Measurements from ENCODE around the gene OR51V1.
"Not testable (repeated sequence)": the region's sequence is repeated elsewhere in the genome, so short reads cannot be mapped to it uniquely, and the experiment has no call there.

OR51V1 gene

DNA sequence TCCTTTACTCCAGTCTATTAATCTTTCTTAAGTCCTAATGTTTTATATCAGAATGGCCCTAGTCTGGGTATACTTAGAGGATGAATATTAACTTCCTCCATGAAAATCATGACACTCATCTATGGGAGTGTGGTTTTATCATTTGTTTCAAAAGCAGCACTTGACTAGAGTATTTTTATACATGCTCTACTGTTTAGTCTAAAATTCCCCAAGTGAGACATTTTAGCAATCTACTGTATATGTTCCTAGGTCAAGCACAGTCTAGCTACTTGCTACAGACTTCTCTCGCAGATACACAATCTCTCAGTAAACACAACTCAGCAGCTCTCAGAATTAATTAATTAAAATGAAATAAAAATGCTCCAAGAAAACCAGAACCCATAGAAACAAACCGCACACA is 29.3 kb upstream of the OR51V1 start:
- no peak for DNase-seq

DNA sequence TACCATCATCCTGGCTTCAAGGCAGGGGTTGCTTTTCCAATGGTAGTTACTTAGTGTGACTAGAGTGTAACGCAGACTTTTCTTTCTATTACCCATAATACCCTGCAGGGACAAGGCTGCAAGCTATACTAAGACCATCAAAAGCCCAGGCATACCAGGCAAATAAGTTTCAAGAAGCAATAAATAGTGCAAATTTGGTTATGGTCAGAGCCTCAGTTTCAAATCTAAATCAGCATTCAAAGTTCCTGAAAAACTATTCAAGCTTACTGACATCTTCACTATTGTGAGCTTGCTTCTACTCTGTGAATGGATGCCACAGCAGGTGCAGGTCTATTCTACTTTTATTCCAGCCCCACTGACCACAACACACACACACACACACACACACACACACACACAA is 28.9 kb upstream of the OR51V1 start:
- no peak for DNase-seq

DNA sequence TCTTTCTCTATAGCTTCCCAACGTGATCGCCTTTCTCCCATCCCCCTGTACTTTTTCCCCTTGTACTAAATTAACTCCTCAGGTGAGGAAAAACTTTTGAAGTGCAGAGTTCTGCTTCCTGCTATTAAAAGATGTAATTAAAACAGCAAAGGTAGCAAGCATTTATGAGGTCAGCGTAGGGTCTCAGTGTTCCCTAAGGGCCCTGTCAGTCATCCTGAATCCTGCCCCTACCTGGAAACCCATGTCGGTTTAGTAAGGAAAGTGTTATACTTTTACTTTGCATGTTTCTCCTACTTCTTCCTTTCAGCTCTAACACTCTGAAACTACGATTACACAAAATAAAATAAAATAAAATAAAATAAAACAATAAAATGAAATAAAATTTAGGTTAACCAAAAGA is 27.6 kb upstream of the OR51V1 start:
- DNase-seq = no peak

DNA sequence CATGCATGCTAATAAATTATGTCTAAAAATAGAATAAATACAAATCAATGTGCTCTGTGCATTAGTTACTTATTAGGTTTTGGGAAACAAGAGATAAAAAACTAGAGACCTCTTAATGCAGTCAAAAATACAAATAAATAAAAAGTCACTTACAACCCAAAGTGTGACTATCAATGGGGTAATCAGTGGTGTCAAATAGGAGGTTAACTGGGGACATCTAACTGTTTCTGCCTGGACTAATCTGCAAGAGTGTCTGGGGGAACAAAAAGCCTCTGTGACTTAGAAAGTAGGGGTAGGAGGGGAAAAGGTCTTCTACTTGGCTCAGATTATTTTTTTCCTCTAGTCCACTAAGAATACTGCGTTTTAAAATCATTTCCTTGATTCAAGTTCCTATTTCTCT is 27.2 kb upstream of the OR51V1 start:
- DNase-seq = no peak

DNA sequence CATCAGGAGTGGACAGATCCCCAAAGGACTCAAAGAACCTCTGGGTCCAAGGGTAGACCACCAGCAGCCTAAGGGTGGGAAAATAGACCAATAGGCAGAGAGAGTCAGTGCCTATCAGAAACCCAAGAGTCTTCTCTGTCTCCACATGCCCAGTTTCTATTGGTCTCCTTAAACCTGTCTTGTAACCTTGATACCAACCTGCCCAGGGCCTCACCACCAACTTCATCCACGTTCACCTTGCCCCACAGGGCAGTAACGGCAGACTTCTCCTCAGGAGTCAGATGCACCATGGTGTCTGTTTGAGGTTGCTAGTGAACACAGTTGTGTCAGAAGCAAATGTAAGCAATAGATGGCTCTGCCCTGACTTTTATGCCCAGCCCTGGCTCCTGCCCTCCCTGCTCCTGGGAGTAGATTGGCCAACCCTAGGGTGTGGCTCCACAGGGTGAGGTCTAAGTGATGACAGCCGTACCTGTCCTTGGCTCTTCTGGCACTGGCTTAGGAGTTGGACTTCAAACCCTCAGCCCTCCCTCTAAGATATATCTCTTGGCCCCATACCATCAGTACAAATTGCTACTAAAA is 26.3 kb upstream of the OR51V1 start, which contains the start of gene HBB:
TSS of gene HBB (minus strand) at position 340 of the 579 bp plus-strand sequence. CDS start at position 290, 50 bp downstream.
- DNase-seq = no peak

DNA sequence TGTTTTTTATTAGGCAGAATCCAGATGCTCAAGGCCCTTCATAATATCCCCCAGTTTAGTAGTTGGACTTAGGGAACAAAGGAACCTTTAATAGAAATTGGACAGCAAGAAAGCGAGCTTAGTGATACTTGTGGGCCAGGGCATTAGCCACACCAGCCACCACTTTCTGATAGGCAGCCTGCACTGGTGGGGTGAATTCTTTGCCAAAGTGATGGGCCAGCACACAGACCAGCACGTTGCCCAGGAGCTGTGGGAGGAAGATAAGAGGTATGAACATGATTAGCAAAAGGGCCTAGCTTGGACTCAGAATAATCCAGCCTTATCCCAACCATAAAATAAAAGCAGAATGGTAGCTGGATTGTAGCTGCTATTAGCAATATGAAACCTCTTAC is 25.0 kb upstream of the OR51V1 start:
- no peak for DNase-seq

DNA sequence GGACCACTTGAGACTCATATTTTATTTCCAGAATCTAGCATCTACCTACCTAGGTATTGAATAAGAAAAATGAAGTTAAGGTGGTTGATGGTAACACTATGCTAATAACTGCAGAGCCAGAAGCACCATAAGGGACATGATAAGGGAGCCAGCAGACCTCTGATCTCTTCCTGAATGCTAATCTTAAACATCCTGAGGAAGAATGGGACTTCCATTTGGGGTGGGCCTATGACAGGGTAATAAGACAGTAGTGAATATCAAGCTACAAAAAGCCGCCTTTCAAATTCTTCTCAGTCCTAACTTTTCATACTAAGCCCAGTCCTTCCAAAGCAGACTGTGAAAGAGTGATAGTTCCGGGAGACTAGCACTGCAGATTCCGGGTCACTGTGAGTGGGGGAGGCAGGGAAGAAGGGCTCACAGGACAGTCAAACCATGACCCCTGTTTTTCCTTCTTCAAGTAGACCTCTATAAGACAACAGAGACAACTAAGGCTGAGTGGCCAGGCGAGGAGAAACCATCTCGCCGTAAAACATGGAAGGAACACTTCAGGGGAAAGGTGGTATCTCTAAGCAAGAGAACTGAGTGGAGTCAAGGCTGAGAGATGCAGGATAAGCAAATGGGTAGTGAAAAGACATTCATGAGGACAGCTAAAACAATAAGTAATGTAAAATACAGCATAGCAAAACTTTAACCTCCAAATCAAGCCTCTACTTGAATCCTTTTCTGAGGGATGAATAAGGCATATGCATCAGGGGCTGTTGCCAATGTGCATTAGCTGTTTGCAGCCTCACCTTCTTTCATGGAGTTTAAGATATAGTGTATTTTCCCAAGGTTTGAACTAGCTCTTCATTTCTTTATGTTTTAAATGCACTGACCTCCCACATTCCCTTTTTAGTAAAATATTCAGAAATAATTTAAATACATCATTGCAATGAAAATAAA is 24.3 kb upstream of the OR51V1 start:
- no peak for DNase-seq

DNA sequence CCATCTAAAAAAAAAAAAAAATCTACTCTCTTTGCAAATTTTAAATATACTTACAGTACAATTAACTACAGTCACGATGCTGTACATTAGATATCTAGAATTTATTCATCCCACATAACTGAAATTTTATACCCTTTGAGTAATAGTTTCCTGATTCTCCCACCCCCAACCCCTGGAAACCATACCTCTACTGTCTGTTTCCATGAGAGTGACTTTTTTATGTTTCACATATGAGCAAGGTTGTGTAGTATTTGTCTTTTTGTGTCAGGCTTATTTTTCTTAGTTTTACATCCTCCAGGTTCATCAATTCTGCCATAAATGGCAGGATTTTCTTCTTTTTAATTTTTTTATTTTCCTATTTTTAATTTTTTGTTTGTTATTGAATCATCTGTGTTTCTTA is 23.2 kb upstream of the OR51V1 start:
- DNase-seq = no peak

DNA sequence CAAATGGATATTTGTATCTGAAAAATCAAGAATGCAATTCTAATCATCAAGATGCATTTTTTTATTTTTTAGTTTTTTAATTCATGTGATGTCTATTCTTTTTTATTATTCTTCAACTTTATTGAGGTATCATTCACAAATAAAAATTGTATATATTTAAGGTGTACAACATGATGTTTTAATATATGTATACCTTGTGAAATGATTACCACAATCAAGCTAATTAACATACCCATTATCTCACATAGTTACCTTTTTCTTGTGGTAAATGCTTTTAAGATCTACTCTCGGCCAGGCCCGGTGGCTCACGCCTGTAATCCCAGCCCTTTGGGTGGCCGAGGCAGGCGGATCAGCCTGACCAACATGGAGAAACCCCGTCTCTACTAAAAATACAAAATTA is 22.7 kb upstream of the OR51V1 start:
- DNase-seq = no peak

DNA sequence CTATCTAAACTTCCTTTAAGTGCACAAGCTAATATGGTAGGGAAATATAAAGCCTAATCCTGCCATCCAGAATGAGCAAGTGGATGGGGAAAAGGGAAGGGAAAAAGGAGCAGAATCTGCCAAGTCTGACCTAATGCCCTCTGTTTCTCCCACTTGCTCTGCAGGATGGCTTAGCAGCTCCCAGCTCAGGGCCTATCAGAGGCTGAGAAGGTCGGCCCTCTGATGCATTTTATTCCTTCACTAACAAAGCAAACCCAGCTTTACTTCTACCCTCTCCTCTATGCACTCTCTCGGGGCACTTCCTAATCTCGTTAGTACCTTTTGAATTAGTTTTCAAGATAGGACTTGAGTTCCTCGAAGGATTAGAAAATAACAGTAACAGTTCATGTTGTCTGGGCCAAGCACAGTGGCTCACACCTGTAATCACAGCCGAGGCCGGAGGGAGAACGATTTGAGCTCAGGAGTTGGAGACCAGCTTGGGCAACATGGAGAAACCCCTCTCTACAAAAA is 9.9 kb upstream of the OR51V1 start:
- DNase-seq = no peak

DNA sequence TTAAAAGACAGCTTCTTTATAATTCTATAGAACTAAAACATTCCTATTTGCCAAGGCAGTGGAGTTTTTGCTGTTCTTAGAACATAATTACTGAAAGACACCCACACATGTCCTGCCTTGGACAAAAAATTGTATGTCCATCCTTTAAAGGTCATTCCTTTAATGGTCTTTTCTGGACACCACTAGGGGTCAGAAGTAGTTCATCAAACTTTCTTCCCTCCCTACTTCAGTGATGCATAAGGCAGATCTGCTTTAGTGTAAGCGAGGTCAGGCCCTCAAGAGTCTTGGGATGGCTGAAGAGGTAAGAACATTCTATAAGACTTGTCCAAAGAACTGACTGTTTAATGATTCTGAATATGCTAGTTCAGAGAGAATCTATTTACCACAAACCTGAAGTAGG is 4.3 kb upstream of the OR51V1 start:
- no peak for DNase-seq

DNA sequence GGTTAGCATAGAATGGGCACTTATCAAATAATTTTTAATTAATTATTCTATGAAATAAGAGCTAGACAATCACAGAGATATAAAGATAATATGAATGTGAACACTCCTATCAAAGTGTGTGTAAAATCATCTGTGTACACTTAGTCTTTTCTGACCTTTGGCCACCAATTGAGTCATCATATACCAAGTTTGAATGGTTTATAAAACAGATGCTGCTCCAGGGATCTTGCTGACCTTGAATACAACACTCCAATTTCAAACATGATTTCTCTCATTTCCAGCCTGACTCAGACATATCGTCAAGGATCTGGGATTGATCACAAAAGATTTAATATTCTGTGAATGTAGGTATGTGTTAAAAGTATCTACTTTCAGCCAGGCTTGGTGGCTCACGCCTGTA is 2.9 kb upstream of the OR51V1 start:
- DNase-seq = no peak

DNA sequence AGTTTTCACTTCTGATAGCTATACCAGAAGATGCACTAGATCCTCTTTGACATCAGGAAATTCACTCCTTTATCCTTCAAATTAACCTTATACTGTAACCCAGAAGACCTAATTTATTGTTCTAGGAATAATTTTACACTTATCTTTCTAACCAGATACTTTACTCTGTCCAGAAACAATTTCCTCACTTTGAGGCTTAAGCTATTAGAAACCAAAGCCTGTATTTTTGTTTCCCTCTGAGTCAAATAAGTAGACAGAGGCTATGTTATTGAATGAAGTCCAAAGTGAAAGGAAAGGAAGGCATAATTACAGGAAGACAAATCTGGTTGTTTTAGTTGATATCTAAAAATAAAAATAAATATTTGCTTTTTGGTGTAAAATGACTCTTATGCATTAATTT is 2.2 kb downstream of the OR51V1 start:
- DNase-seq = no peak

DNA sequence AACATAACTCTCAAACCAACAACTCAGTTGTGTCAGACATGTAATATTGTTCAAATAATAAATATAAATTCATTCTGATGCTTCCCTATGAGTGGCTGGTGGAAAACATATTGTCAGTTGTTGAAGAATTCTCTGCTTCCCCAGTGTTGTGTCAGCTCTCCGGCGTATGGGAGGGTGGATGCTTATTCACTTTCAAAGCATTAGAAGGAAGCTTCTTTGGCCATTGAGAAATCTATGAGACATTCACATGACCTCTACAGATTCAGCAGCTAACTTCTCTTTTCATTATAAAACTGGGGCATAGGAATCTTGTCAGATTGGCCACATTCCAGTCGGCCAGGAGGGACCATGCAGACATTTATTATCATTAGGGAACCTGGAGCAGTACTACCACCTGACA is 2.9 kb downstream of the OR51V1 start:
- DNase-seq = no peak

DNA sequence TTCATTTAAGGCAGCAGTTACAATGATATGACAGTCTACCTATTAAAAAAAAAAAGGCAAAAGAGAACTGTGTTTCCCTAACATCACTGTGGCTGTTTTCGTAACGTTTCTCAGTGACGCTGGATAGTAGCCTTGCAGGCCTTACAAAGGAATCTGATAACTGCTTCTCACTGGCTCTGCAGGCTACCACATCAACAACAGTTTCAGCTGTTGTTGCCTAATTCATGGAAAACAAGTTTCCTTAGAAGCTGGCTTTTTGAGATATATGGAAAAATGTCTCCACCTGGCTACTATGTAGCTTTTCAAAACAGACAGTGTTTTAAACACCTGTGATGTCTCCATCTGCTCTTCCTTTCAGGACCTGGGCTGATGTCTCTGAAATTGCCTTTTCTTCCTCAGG is 3.8 kb downstream of the OR51V1 start:
- DNase-seq = no peak

DNA sequence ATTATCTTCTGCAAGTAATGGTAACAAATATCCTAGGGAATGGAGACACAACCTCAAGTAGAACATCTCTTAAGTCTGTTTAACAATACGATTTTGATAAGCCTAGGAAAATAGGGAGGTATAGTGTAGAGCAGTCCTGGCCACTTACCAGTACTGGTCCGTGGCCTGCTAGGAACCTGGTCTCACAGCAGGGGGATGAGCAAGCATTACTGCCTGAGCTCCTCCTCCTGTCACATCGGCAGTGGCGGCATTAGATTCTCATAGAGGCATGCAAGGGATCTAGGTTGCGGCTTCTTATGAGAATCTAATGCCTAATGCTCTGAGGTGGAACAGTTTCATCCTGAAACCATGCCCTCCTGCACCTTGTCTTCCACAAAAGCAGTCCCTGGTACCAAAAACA is 4.4 kb downstream of the OR51V1 start:
- DNase-seq = no peak

DNA sequence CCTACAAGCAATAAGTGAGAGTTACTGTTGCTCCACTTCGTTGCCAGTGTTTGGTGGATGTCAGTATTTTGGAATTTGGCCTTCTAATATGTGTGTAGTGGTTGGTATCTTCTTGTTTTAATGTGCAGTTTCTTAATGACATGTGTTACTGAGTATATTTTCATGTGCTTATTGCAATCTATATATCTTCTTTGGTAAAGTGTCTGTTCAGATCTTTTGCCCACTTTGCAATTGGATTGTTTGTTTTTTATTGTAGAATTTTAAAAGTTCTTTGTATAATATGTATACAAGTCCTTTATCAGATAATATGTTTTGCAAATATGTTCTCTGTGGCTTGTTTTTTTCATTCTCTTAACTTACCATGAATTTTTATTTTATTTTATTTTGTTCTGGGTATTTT is 7.7 kb downstream of the OR51V1 start:
- DNase-seq = no peak

DNA sequence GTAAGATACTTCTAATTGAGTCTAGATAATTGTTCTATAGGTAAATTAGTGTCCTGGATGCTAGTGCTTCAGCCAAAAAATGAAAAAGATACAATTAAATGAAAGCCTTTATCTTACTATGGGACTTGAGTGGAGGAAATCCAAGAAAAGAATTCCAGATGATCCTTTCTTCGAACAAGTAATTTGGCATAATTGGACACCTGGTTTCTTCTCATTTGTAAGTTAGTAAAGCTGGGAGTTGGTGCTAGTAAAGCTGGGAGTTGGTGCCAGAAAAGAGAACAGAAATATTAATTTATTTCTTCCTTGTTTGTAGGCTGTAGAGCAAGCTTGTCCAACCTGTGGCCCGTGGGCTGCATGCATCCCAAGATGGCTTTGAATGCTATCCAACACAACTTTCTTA is 12.3 kb downstream of the OR51V1 start:
- DNase-seq = no peak

DNA sequence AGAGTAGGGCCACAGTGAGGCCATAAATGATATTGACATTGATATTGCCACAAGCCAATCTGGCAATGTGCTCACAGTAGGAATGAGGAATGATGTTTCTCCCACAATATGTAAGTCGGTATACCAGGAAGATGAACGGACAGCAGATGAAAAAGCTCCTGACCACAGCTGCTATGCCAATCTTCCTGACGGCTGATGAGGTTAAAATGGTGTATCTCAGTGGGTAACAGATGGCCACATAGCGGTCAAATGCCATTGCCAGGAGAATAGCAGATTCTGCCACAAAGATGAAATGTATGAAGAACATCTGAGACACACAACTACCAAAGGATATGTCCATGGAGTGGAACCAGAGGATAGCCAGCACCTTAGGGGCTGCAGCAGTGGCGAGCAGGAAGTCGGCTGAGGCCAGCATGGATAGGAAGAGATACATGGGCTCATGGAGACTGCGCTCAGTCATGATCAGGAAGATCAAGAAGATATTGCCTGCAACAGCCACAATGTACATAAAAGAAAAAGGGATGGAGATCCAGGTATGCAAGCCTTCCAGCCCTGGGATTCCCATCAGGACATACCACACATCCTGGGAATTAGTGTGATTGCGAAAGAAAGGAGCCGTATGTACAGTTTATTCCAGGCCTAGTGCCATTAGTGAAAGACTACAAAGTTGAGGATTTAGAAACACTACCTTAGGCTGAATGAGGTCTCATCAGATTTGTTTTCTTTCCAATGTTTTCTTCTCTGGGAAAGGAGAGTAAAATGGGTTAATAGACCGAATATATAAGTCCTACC is 22.2 kb downstream of the OR51V1 start:
- no peak for DNase-seq

DNA sequence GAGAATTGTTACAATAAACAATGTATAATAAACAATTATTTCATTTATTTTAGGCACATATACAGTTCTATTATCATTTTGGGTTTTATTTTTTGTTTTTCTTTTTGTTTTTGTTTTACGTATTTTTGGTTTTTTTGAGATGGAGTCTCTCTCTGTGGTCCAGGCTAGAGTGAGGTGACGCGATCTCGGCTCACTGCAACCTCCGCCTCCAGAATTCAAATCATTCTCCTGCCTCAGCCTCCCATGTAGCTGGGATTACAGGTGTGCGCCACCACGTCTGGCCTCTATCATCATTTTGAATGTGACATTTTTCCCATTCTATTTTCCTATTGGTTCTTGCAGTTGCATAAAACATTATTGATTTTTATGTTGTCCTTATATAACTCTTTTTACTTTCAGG is 25.5 kb downstream of the OR51V1 start:
- DNase-seq = no peak

DNA sequence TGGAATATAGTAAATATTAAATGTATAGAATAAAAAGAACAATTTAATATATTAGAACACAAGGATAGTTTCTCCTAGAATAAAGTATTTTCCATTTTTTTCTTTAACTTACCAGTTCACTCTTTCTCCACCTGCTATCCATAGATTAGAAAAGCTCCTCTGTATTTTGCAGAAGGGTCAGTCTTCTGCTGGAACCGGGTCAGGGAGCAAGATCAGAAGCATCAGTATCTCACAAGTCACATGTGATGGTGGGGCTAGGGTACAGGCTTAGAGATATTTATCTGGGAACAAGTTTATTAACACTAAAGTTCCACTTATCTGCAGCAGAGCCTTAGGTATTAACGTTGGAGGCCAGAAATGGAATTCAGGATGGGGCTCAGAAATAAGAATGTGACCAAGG is 28.6 kb downstream of the OR51V1 start:
- DNase-seq = no peak

DNA sequence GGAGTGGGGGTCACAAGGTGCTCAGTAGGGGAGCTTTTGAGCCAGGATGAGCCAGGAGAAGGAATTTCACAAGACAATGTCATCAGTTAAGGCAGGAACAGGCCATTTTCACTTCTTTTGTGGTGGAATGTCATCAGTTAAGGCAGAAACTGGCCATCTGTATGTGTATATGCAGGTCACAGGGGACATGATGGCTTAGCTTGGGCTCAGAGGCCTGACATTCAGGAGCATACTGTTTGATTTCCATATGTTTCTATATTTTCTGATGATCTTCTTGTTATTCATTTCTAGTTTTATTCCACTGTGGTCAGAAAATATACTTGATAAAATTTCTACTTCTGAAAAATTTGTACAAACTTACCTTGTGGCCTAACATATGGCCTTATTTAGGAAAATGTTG is 34.6 kb downstream of the OR51V1 start:
- not testable (repeated sequence) for DNase-seq

DNA sequence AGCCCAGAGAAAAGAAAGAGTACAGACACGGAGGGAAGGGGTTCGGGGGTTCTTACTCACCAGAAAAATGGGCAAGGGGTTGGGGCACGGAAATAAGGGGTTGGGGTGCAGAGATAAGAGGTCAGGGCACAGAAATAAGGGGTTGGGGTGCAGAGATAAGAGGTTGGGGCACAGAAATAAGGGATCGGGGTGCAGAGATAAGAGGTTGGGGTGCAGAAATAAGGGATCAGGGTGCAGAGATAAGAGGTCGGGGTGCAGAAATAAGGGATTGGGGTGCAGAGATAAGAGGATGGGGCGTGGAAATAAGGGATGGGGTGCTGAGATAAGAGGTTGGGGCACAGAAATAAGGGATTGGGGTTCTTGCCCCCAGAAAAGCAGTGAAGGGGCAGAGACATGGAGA is 35.7 kb downstream of the OR51V1 start:
- DNase-seq = not testable (repeated sequence)

DNA sequence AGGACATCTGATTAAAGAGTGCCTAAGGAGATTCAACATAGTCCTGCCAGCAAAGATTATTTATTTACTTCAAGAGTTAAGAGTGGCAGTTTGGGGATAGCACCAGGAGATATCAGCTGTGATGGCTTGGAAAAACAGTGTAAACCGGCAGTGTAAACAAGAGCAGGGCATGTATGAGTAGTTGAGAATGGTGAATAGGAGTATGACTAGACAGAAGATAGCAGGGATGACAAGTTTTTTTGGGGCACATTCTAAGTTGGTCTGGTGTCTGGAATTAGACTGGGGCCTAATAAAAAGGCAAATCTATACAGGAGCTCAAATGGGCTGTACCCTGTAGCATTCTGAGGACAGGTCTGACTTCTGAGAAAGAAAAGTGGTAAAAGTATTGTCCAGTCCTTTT is 39.4 kb downstream of the OR51V1 start:
- not testable (repeated sequence) for DNase-seq
